Activated CD4-positive, alpha-beta T cell treated with anti-CD3 and anti-CD28 coated beads for 4 hours (primary cell): ENCODE results near the gene MOXD1.
"Not testable (repeated sequence)": the region's sequence is repeated elsewhere in the genome, so short reads cannot be mapped to it uniquely, and the experiment has no call there.

Experiments
- DNase-seq, 2 donors: peaks; one replicate each; pipeline ENCODE4 v3.0.0-alpha.2; 2020

The MOXD1 gene

DNA sequence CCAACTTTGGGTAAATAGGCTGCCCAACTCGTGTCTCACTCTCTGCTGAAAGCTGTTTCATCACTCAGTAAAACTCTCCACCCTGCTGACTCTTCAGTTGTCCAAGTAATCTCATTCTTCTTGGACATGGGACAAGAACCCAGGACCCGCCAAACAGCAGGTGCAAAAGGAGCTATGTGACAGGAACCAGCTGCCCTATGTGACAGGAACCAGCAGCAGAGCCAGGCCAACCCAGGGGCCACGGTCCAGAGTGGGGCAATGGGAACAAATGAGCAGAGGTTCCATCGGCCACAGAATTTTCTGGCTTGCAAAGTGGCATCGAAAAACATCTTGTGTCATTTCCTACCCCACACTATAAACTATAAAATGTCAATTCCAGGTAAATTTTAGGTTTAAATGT, 56.5 kb downstream of the MOXD1 start:
- DNase-seq: no peak

DNA sequence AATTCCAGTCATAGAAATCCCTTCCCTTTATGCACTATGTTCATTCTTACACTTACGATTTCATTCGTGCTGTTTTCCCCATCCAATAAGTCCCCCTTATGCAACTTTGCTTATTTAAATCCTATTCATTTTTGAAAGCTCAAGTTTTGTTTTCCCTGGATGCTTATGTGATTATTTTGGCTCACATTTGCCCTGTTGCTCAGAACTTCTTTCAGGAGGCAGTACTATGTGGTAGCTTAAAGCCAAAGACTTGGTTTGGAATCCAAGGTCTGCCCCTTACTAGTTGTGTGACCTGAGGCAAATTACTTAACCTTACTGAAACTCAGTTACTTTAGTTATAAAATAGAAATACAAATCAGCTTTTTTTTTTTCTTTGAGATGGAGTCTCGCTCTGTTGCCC, 59.6 kb downstream of the MOXD1 start:
- no peak for DNase-seq

DNA sequence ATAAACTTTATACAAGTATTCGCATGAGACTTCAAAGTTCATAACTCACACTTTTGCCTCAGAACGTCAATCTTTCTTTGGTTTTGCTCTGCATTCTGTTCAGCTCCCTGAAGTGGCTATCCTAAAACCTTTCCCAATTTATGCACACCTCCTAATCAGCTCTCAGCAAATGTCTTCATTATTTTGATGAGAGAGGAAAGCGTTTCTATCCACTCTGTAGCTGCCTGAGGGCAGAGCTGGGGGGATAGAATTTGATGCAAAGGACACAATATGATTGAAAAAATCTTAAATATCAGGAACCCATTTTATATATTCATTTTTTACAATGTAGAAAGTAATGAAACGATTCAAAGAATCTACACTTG, 66.8 kb downstream of the MOXD1 start:
- no peak for DNase-seq

DNA sequence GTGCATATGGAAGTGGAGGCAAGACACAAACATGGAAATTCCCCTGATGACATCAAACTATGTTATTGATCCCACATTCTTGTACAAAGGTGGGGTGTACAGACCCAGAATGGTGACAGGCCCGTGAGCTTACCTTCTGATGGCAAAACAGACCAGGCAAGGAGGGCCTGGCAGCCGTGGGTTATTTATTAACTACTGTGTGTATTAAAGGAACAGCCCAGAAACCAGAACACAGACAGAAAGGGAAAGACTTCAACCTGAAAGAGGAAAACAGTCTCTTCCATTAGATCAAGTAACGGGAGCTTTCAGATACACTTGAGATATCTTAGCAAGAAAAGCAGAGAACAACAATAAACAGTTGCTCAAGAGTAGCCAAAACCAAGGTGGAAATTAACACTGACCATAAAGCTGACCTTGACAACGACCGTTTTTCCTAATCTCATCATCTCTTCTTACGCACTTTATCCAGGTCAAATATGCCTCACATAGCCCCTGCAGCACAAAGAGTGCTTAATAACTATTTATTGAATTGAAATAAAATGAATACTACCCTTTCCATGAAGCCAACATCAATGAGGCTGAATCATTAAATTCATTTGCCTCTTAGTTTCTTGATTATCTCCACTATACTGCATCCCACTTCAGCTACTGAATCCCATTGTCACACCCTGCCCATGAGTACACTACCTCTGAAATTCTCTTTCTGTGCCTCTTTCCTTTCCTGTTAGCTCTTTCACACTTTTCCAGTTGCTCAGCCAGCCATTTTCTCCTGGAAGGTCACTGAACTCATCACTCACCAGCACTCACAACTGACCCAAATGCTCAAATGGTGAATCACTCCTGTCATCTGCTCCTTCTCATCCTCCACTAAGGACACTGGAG, 67.4 kb downstream of the MOXD1 start:
- DNase-seq: no peak

DNA sequence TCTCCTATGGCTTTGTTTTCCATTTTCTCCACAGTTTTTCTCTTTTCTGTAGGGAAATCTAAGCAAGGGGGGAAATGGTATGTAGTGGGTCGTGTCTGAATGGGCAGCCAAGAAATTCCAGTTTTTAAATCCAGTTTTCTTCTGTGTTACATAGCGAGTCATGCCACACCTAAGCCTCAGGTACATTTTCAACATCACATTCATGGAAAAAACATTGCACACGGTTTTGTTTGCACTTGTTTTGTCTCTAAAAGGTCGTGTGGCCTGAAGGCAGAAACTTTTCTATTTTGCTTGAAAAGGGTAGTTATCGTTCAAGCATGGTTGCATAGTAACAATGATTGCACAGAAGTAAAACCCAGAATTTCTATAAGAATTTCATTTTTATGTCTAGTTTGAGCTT, 70.5 kb downstream of the MOXD1 start:
- DNase-seq: no peak

DNA sequence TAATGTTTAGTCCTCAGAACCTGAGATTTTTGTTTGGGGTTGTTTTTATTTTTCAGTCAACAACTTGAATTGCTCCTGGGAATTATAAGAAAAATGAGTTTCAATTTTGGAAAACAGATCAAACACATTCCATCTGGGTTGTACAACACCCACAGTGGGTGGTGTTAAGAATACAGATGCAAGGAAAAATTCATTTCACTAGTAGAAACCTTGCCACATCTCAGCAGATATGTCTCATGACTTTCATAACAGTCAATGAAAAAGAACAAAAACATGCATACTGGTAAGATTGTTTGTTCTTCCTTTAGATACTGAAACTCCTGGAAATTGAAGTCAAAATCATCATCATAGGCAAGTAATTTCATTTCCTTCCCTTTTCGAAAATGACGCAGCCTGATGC, 78.9 kb downstream of the MOXD1 start:
- no peak for DNase-seq

DNA sequence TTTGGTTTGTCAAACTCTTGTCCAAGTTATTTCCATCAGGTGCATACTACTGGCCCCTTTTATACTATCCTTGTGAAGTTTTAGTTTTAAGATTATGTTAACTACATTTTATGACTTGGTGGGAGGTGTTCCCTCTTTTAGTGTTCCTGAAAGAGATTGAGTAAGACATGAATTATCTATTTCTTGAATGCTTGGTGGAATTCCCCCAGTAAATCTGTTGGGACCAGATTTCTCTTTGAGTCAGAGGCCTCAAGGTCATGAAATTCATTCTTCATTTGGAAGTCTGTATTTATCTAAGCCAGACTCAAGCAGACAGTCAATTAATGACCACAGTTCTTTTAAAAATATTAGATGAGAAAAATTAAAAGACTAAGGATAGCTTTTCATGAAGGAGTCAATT, 81.3 kb downstream of the MOXD1 start:
- DNase-seq: no peak

DNA sequence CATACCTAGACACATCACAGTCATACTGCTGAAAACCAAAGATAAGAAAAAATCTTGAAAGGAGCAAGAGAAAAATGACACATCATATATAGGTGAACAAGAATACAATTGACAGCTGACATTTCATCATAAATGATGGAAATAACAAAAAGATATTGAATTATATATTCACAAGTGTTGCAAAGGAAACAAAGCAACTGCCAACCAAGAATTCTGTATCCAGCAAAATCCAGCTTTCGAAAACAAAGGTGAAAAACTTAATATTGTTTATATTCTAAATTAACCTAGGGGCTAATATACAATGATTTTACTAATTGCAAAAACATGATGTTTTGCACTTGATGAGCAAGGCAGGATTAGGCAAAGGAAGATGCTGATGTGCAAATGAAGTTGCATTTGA, 84.3 kb downstream of the MOXD1 start:
- no peak for DNase-seq

DNA sequence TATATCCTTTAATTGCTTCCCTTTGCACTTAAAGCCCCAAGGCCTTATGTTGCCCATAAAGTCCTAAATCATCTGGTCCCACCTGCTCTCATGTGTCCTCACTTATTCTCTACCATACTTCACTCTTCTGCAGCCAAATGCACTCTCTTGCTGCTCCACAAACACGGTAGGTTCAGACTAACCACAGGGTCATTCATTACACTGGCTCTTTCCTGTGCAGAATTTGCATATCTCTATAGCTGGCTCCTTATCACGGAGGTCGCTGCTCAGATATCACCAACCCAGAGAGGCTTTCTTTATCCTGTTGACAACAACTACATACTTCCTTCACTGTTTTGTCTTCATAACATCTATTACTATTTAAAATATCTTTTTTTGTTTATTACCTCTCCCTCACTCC, 86.8 kb downstream of the MOXD1 start:
- DNase-seq: no peak

DNA sequence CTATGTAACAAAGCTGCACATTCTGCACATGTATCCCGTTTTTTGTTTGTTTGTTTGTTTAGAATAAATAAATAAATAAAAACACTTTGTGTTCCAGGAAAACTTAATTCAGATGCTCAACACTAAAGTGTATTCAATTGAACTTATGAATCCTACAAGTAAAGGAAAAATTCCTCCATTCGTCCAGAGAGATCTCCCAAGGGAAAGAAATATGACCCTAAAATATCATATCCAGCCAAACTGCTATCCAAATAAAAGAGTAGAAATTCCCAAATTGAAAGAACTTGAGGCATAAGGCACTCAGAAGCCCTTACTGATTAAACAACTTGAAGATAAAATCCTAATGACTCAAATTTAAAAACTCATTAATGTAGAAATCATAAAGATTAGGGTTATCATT, 90.4 kb downstream of the MOXD1 start:
- DNase-seq: no peak

DNA sequence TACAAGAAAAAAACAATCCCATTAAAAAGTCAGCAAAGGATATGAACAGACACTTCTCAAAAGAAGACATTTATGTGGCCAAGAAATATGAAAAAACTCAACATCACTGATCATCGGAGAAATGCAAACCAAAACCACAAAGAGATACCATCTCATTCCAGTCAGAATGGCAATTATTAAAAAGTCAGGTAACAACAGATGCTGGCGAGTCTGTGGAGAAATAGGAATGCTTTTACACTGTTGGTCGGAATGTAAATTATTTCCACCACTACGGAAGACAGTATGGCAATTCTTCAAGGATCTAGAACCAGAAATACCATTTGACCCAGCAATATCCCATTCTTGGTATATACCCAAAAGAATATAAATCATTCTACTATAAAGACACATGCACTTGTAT, 91.1 kb downstream of the MOXD1 start:
- DNase-seq: not testable (repeated sequence)

DNA sequence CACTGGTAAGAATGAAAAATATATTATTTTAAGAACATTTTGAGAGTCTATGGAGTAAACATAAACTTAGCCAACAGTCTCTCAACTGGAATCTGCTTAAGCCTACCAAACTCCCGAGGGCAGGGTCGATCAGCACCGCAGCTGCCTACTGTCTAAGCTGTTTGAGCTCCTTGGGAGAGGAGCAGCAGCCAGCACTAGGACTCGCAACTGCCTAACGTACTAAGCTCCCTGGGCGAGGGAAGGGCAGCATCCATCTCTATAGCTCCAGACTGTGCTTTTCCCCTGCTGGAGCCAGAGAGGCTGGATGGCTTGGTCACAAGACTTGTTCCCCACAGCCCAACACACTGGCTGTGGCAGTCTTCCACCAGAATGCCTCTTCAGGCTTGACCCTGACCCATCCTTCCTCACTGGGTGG, 96.4 kb downstream of the MOXD1 start:
- DNase-seq: no peak

DNA sequence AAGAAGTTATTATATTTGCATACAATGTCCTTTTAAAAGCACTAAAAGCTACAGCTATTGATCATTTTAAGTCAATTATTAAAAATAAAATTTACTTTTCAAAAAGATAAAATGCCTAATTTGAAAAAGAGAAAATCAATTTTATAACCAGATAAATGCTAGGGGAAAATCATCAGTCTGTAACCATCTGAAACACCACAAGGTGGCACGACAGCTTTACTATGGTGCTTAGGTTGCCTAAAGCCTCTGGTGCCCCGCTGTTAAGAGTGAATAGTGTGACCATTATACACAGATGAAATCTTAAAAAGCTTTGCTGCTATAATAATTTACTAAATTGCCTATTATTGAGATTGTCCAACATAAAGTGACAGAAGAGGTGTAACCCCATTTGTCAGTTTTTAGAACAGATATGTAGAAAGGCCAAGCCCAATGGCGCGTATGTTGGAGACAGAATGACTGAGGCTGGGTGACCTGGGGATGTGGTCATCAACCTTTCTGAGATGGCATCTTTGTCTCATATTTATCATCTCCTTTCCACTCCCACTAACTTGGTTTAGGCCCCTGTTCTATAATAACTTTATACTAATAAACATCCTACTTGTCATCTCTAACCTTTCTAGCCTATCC, 100.8 kb downstream of the MOXD1 start:
- DNase-seq: no peak

DNA sequence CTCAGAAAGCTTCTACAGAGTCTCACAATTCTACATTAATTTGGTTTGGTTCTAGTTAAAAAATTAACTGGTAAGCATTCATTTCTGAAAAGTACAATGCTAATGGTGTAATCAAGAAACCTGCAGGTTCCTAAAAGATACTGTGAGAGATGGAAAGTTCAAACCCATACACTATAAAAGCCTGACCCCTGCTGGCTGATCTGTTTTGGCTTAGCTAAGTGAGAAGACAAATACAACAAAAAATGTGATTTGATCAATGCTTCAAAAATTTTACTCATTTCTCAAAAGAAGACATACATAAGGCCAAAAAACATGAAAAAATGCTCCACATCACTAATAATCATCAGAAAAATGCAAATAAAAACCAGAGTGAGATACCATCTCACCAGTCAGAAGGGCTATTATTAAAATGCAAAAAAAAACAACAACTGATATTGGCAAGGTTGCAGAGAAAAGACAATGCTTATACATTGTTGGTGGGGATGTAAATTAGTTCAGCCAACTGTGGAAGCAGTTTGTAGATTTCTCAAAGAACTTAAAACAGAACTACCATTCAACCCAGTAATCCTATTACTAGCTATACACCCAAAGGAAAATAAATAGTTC, 102.8 kb downstream of the MOXD1 start:
- peak in 1 of 2 donors; percentile 9 for DNase-seq

DNA sequence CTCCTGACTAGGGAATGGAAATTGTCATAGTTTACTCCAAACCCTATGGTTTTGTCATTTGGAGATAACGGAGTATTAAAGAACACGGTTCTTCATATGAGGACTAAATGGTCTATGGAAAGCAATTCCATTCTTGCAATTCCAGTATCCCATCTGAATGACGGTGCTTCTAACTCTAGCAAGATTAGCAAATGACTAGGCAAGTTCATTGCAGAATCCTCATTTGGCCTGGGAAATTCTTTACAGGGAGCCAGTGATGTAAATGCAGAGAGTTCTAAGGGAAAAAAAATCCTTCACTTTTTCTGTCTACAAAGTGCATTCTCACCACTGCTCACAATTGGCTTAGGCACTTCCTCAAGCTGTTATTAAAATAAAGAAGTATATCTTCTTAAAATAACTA, 111.5 kb downstream of the MOXD1 start:
- DNase-seq: no peak

DNA sequence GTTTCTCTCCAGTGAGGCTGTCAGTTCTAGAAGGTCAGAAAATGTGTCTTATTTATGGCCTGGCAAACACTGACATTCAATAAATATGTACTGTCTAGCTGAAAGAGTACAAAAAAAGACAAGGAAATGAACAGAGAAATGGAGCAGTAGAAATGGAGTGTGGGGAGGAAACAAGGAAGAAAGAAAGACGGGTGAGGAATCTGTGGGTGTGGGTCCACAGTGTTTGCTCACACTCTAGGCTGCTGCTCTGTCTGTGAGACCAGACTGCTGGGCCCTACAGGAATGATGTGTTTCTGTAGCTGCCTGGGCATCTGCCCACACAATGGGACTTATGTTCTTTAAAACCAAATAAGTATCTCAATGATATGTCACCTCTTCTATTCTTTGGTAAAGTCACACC, 114.2 kb downstream of the MOXD1 start:
- no peak for DNase-seq

DNA sequence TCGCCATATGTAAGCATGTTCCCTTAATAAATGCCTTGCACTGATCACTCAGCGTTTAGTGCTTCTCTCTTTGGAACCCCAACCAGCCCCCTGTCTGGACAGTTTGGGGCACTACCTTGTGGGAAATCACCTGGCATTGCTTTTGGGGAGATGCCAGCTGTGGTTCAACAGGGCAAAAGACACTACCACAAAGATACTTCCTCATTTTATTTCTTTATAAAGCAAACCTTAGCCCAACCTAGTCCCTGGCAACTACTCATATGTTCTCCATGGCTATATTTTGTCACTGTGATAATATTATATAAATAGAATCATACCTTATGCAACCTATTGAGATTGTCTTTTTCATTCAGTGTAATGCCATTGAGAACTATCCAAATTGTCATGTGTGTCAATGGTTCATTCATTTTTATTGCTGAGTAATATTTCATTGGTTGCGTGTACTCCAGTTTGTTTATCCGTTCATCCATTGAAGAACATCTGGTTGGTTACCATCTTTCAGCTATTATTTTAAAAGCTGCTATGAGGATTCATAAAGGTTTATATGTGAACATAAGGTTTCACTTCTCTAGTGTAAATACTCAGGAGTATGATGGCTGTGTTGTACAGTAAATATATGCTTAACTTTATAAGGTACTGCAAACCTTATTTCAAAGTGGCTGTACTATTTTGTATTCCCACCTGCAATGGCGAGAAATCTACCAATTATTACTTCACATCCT, 114.8 kb downstream of the MOXD1 start:
- DNase-seq: no peak

DNA sequence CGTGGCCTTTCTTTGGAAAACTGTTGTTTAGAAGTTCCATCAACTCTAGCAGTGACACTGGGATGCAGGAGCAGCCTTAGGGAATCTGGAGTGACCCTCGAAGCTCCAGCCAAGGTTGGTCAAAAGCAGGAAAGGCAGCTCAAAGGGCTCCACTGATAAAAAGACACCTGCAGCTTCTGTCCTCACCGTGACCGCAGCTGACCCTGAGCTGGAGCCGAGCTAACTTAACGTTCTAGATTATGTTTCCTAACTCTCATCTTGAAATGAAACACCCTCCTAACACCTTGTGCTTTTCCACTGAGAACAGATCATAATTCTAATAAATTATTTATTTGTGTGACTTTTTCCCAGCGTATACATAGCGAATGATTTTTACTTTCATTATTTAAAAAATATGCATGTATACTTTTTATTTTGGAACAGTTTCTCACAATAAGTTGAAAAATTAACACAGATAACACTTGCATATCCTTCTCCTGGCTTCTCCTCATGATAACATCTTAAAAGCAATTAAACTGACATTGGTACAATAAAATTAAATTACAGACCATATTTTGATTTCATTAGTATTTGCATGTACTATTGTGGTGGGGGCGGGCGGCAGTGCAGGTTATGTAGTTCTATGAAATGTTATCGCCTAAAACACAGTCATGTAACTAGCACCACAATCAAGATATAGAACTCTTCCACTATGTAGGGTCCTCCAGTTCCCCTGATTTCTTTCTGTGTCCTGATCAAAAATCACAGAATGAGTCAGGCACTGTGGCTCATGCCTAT, 116.1 kb downstream of the MOXD1 start:
- no peak for DNase-seq

DNA sequence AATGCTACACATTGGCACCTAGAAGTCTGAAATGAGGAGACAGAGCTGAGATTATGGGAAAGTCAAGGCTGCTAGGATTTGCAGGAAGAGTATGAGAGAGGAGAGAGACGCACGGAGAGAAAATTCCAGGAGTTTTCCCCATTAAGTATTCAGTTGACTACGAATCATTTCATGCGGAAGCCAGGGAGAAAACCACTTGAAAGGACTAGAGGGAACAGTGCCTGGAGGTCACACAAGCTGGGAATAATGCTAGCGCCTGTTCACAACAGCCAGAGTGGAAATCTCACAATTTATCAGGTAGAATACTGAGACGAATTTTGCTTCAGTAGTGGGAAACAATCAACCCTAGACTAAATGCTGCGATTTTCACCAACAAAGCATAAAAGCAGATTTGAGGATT, 118.6 kb downstream of the MOXD1 start:
- DNase-seq: no peak

DNA sequence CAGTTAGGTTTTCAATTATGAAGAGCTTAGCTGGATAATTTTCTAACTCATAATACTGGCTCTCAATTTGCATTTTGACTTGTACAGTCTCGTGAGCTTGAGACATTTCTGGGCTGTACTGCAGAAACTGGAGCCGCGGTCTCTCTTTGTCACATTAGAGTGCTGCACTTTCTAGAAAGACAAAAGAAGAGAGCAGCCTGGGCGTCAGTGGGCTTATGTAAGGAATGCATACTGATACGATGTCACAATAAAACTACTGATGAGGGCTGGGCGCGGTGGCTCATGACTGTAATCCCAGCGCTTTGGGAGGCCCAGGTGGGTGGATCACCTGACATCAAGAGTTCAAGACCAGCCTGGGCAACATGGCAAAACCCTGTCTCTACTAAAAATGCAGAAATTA, 120.8 kb downstream of the MOXD1 start:
- no peak for DNase-seq

DNA sequence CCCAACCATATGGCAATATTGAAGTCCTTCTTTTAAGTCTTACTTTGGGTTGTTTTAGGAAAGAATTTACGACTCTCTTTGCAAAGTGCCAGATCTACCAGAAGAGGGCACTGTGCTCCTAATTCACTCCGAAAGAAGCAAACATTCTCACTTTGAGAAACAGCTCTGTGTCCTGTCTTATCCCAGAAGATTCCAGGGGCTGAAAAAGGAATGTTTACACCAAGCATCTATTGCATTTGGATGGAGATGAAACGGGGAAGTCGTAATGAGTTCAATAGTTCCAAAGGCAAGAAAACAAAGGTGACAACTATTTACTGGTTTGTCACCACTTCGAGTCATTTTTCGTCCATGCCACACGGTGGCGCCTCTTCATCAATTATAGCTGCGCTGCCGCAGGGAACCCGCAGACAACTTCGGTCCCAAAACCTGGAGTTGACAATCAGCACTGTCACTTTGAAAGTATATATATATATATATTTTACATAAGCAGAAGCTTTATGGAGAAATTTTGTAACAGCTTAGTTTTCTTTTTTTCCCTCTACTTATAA, 121.6 kb downstream of the MOXD1 start:
- peak; percentile 52 to 65 for DNase-seq
